ENCODE measurements around the gene BORA. TPM values are rescaled to one million over a fixed set of nuclear protein-coding genes. Genes with fewer than 3 reads are reported as not detected.
A peak's percentile ranks its signal among the peaks of the same experiment; 100 is the strongest.
"Not testable (repeated sequence)": the region's sequence is repeated elsewhere in the genome, so short reads cannot be mapped to it uniquely, and the experiment has no call there.

The BORA gene
- total RNA-seq, 1 donor from 2014 or later: 51.9 TPM

GRCh38 chr13:72774019-72774418 is 46.3 kb downstream of the BORA start:
- Histone ChIP-seq H3K4me1 (no peaks in the 10 kb centered on the region), H3K27me3 (no peaks in the 10 kb centered on the region), H3K4me3 (no peak overlapping the region), H3K4me2 (no peak overlapping the region), H3K36me3 (peaks cover 43% of the 10 kb centered on the region), H3K27ac (no peak overlapping the region), H4K20me1 (ENCODE audit: low read depth) (no peaks in the 10 kb centered on the region), H2AFZ (replicated peaks) (no peak overlapping the region), H3K79me2 (ENCODE audit: low read depth) (peaks cover 14% of the 10 kb centered on the region), H3K9ac (no peak overlapping the region), H3F3A (ENCODE audit: low read depth) (no peaks in the 10 kb centered on the region), H3K9me3 (ENCODE audit: low read depth) (no peaks in the 10 kb centered on the region)
- Mint-ChIP-seq H3K4me3 (no peak overlapping the region), H3K27me3 (ENCODE audit: insufficient read depth, low read depth) (no peaks in the 10 kb centered on the region), H3K27ac (no peak overlapping the region), H3K36me3 (peaks cover 12% of the 10 kb centered on the region), H3K9me3 (no peaks in the 10 kb centered on the region), H3K4me1 (no peaks in the 10 kb centered on the region)
- DNase-seq (ENCODE audit: low spot score): no peak
- TF ChIP-seq EZH2 (IDR thresholded peaks at IDR 0.05): no peak
- no peak for TF ChIP-seq CTCF (IDR thresholded peaks at IDR 0.05)
- no peak for TF ChIP-seq EZH2phosphoT487 (IDR thresholded peaks at IDR 0.05)

- H3K4me3 ChIP-seq: peak within 1 kb of the TSS; percentile 86
- Mint-ChIP-seq H3K9me3 (no peaks in the 10 kb centered on the region), H3K4me1 (peaks cover 28% of the 10 kb centered on the region), H3K27ac (peak within 1 kb of the TSS; percentile 97), H3K27me3 (ENCODE audit: insufficient read depth, low read depth) (peaks cover 3% of the 10 kb centered on the region), H3K4me3 (peak within 1 kb of the TSS; percentile 99), H3K36me3 (peaks cover 17% of the 10 kb centered on the region)
- H3K79me2 ChIP-seq (ENCODE audit: low read depth): peaks cover 87% of the 10 kb centered on the region
- peaks cover 5% of the 10 kb centered on the region for H3F3A ChIP-seq (ENCODE audit: low read depth)
- peaks cover 12% of the 10 kb centered on the region for H3K4me1 ChIP-seq
- H3K9ac ChIP-seq: peak within 1 kb of the TSS; percentile 83
- H3K9me3 ChIP-seq (ENCODE audit: low read depth): no peaks in the 10 kb centered on the region
- peak within 1 kb of the TSS; percentile 51 for H2AFZ ChIP-seq (replicated peaks)
- H3K27ac ChIP-seq: peak within 1 kb of the TSS; percentile 62
- peak; percentile 98 for DNase-seq (ENCODE audit: low spot score)
- peaks cover 11% of the 10 kb centered on the region for H3K36me3 ChIP-seq
- TF ChIP-seq EZH2 (IDR thresholded peaks at IDR 0.05) (no peak), EZH2phosphoT487 (IDR thresholded peaks at IDR 0.05) (no peak), CTCF (IDR thresholded peaks at IDR 0.05) (no peak)
- no peaks in the 10 kb centered on the region for H3K27me3 ChIP-seq
- H3K4me2 ChIP-seq: peak within 1 kb of the TSS; percentile 94
- H4K20me1 ChIP-seq (ENCODE audit: low read depth): peaks cover 14% of the 10 kb centered on the region
These were observed 54.0 kb downstream of the BORA start, which contains the start of the genes DIS3 and PIBF1 for GRCh38 chr13:72781451-72782439. DIS3 (minus strand) TSS chr13:72781900; CDS start chr13:72781832, 68 bp downstream. PIBF1 (plus strand) TSS chr13:72782133; CDS start chr13:72783470, 1,337 bp downstream.

GRCh38 chr13:72782717-72783116 is 55.0 kb downstream of the BORA start:
- Histone ChIP-seq H3K9me3 (ENCODE audit: low read depth) (no peaks in the 10 kb centered on the region), H3F3A (ENCODE audit: low read depth) (peaks cover 5% of the 10 kb centered on the region), H3K4me1 (peaks cover 12% of the 10 kb centered on the region), H3K4me3 (peak overlapping the region; percentile 86), H3K4me2 (peak overlapping the region; percentile 94), H3K9ac (peak overlapping the region; percentile 46), H3K27me3 (no peaks in the 10 kb centered on the region), H4K20me1 (ENCODE audit: low read depth) (peaks cover 15% of the 10 kb centered on the region), H3K36me3 (peaks cover 10% of the 10 kb centered on the region), H3K79me2 (ENCODE audit: low read depth) (peaks cover 96% of the 10 kb centered on the region), H2AFZ (replicated peaks) (no peak overlapping the region), H3K27ac (no peak overlapping the region)
- peaks cover 16% of the 10 kb centered on the region for H3K36me3 Mint-ChIP-seq
- peaks cover 28% of the 10 kb centered on the region for H3K4me1 Mint-ChIP-seq
- DNase-seq (ENCODE audit: low spot score): peak; percentile 2
- H3K27ac Mint-ChIP-seq: peak overlapping the region; percentile 97
- no peaks in the 10 kb centered on the region for H3K9me3 Mint-ChIP-seq
- H3K27me3 Mint-ChIP-seq (ENCODE audit: insufficient read depth, low read depth): peaks cover 3% of the 10 kb centered on the region
- H3K4me3 Mint-ChIP-seq: peak overlapping the region; percentile 99
- TF ChIP-seq EZH2 (IDR thresholded peaks at IDR 0.05) (no peak), EZH2phosphoT487 (IDR thresholded peaks at IDR 0.05) (no peak), CTCF (IDR thresholded peaks at IDR 0.05) (no peak)

- not testable (repeated sequence) for H3K27me3 Mint-ChIP-seq (ENCODE audit: insufficient read depth, low read depth); H3K27me3 ChIP-seq; H3K4me3 ChIP-seq; H3K36me3 ChIP-seq; H3K4me2 ChIP-seq; H2AFZ ChIP-seq (replicated peaks); H3K4me3 Mint-ChIP-seq; H3K9me3 Mint-ChIP-seq; H3K27ac Mint-ChIP-seq; H3K9me3 ChIP-seq (ENCODE audit: low read depth); H3F3A ChIP-seq (ENCODE audit: low read depth); H3K27ac ChIP-seq; H3K9ac ChIP-seq; DNase-seq (ENCODE audit: low spot score)
- Histone ChIP-seq H3K4me1 (peaks cover 12% of the 10 kb centered on the region), H4K20me1 (ENCODE audit: low read depth) (peaks cover 15% of the 10 kb centered on the region), H3K79me2 (ENCODE audit: low read depth) (peaks cover 96% of the 10 kb centered on the region)
- H3K36me3 Mint-ChIP-seq: peaks cover 16% of the 10 kb centered on the region
- H3K4me1 Mint-ChIP-seq: peaks cover 28% of the 10 kb centered on the region
These were observed 57.0 kb downstream of the BORA start for GRCh38 chr13:72784679-72785078.

Measured in neural progenitor cell (in vitro differentiated cells).